GM12878 (cell line): ENCODE data around the gene RAD51B. TPM values are rescaled to one million over a fixed set of nuclear protein-coding genes. Genes with fewer than 3 reads are reported as not detected.

ENCODE experiments used
- ATAC-seq: fragments of 200-7000 bp; cut with Tn5 transposase; 3 replicates; pipeline ENCODE4 v1.9.1; 2020; ENCODE audit warnings: mild to moderate bottlenecking, moderate library complexity
- BruUV-seq: library from RNA; stranded (reverse); fragments of 400-500 nt; replicated peaks from 2 replicates; lab custom pipeline; 2021; lab: Mats Ljungman, UMichigan
- CTCF ChIA-PET: fragments of 300-600 bp; sonication (Branson Sonifier 250); formaldehyde crosslinking; extraction: SDS; loops from one replicate; lab custom pipeline; 2021; ENCODE audit warnings: inconsistent platforms; lab: Yijun Ruan, JAX
- POLR2A ChIA-PET: fragments of 350-600 bp; formaldehyde crosslinking; extraction: SDS; loops from one replicate; lab custom pipeline; 2021; ENCODE audit warnings: inconsistent platforms; lab: Charles Lee
- RAD21 ChIA-PET: fragments of 300-600 bp; sonication (Branson Sonifier 250); formaldehyde crosslinking; loops from one replicate; lab custom pipeline; 2023; ENCODE audit warnings: antibody characterized with exemption; ENCODE audit not compliant: unreplicated experiment; lab: Charles Lee
- SMC1A ChIA-PET: fragments of 300-600 bp; sonication (Branson Sonifier 250); formaldehyde crosslinking; loops from one replicate; lab custom pipeline; 2023; ENCODE audit not compliant: unreplicated experiment, uncharacterized antibody; lab: Charles Lee
- DNase-seq: peaks from one replicate; pipeline ENCODE4 v3.0.0-alpha.2; 2011; ENCODE audit warnings: low read depth, low spot score
- FAIRE-seq: peaks from 3 replicates; lab custom pipeline; 2011; peaks lifted over from hg19 to GRCh38; lab: Jason Lieb, UNC
- H2AFZ ChIP-seq: 2 replicates; pipeline ENCODE4 v1.6.0; 2011; ENCODE audit warnings: low read depth, low read length, control low read depth; ENCODE audit not compliant: control insufficient read depth
- H3K27ac ChIP-seq: 2 replicates; pipeline ENCODE4 v1.5.1; 2011; ENCODE audit warnings: control low read depth; ENCODE audit not compliant: control insufficient read depth, insufficient read depth
- H3K27me3 ChIP-seq, 2 experiments: replicated peaks in 1 of 2; 2 replicates each; pipeline versions ENCODE4 v1.6.0 to v1.6.1; 2011; ENCODE audit warnings: low read length in 1 of 2; ENCODE audit not compliant: control insufficient read depth in 2 of 2, insufficient read depth in 2 of 2
- H3K36me3 ChIP-seq, 2 experiments: 2 replicates each; pipeline ENCODE4 v1.5.1; 2011; ENCODE audit warnings: low read length in 1 of 2; ENCODE audit not compliant: control insufficient read depth in 2 of 2, insufficient read depth in 2 of 2
- H3K4me1 ChIP-seq: 2 replicates; pipeline ENCODE4 v1.6.1; 2011; ENCODE audit warnings: mild to moderate bottlenecking, low read length, moderate library complexity, mixed read lengths; ENCODE audit not compliant: control insufficient read depth, insufficient read depth
- H3K4me2 ChIP-seq: 2 replicates; pipeline ENCODE4 v1.6.0; 2011; ENCODE audit warnings: control low read depth; ENCODE audit not compliant: control insufficient read depth, insufficient read depth
- H3K4me3 ChIP-seq: fragments of 200-600 bp; sonication (generic); 2 replicates; pipeline ENCODE4 v1.5.1; 2016
- H3K79me2 ChIP-seq: 2 replicates; pipeline ENCODE4 v1.6.0; 2011; ENCODE audit warnings: low read length; ENCODE audit not compliant: control insufficient read depth, insufficient read depth
- H3K9ac ChIP-seq: 2 replicates; pipeline ENCODE4 v1.8.0; 2011; ENCODE audit warnings: low read length, control low read depth, mixed read lengths; ENCODE audit not compliant: control insufficient read depth, insufficient read depth
- H3K9me3 ChIP-seq: replicated peaks from 3 replicates; pipeline ENCODE4 v1.5.1; 2011; ENCODE audit warnings: mild to moderate bottlenecking, low read length; ENCODE audit not compliant: control insufficient read depth, insufficient read depth
- H4K20me1 ChIP-seq: 2 replicates; pipeline ENCODE4 v1.6.0; 2011; ENCODE audit not compliant: control insufficient read depth, insufficient read depth
- ASH2L ChIP-seq: fragments of 300-600, 200-600 bp; sonication (generic); IDR thresholded peaks from 2 replicates; pipeline ENCODE4 v1.6.1; 2017; ENCODE audit warnings: low read depth, mild to moderate bottlenecking, borderline replicate concordance
- CBX3 ChIP-seq: fragments of 200-600 bp; sonication (generic); IDR thresholded peaks from 2 replicates; pipeline ENCODE4 v1.6.1; 2016; ENCODE audit warnings: low read depth, borderline replicate concordance
- IRF4 ChIP-seq: IDR thresholded peaks from 2 replicates; pipeline ENCODE4 v1.6.1; 2011; ENCODE audit warnings: low read depth, low read length
- NFXL1 ChIP-seq: fragments of 450-650 bp; IDR thresholded peaks from 2 replicates; pipeline ENCODE4 v1.6.1; 2017; ENCODE audit warnings: antibody characterized with exemption, mild to moderate bottlenecking, borderline replicate concordance
- RFX5 ChIP-seq: IDR thresholded peaks from 2 replicates; pipeline ENCODE4 v1.6.1; 2011; ENCODE audit warnings: low read depth, low read length, improper control_type of control experiment
- YY1 ChIP-seq: IDR thresholded peaks from 2 replicates; pipeline ENCODE4 v1.6.1; 2011; ENCODE audit warnings: low read depth, mild to moderate bottlenecking, low read length
- WGBS: methylation state at CpG from one replicate; pipeline ENCODE4 v1.1.6; 2016; ENCODE audit warnings: low lambda C conversion rate; ENCODE audit not compliant: insufficient replicate concordance, insufficient coverage; ENCODE audit errors: missing lambda C conversion rate; 5-methylcytosine and 5-hydroxymethylcytosine counted together
- in situ Hi-C: fragments of 300-500 bp; cut with MboI; formaldehyde crosslinking; loops from 9 replicates; pipeline ENCODE4 v1.14.3; 2018; ENCODE audit warnings: mixed read lengths
- intact Hi-C: fragments of 100-400 bp; cut with micrococcal nuclease; formaldehyde crosslinking; loops from one replicate; pipeline ENCODE4 v1.14.2; 2022; ENCODE audit not compliant: unreplicated experiment
- polyA plus RNA-seq, 11 experiments: library from polyadenylated mRNA; depleted of rRNA in 4 of 11; unstranded in 6 of 11; stranded (reverse) in 5 of 11; fragments of >200 nt; fragmentation: Nextera tagmentation in 4 of 11; fragmentation: Illumina TruSeq in 1 of 11; extraction: Ambion mirVana in 4 of 11; extraction: Trizol in 1 of 11; gene quantifications; 1 replicate in 1 of 11; 2 replicates in 10 of 11; pipeline versions ENCODE4 v1.2.1 to v1.2.3, GENCODE V29; 2011 to 2016; ENCODE audit warnings: inconsistent platforms in 2 of 11, missing spikeins in 2 of 11, low read depth in 1 of 11
- total RNA-seq, 4 experiments: library from RNA; depleted of rRNA in 3 of 4; stranded (reverse); fragments of >200 nt in 3 of 4; fragmentation: Illumina TruSeq in 1 of 4; extraction: Trizol in 1 of 4; gene quantifications; 2 replicates each; pipeline versions ENCODE4 v1.2.1 to v1.2.3, GENCODE V29; 2013 to 2021
- TF ChIP-seq, protein P1 (sequence below): IDR thresholded peaks from 2 replicates; pipeline ENCODE4 v1.6.1; 2012; ENCODE audit warnings: mild to moderate bottlenecking, low read depth, low read length
- TF ChIP-seq, protein P2 (sequence below): fragments of 450-650 bp; IDR thresholded peaks from 2 replicates; pipeline ENCODE4 v1.6.1; 2017; ENCODE audit warnings: low read depth, mild to moderate bottlenecking, moderate library complexity
- TF ChIP-seq, protein P3 (sequence below): fragments of 450-650 bp; IDR thresholded peaks from 2 replicates; pipeline ENCODE4 v1.6.1; 2018; ENCODE audit warnings: borderline replicate concordance, mild to moderate bottlenecking; ENCODE audit not compliant: partially characterized antibody
- TF ChIP-seq, protein P4 (sequence below): fragments of 450-650 bp; IDR thresholded peaks from 2 replicates; pipeline ENCODE4 v1.6.1; 2017; ENCODE audit warnings: mild to moderate bottlenecking, moderate library complexity

The RAD51B gene
- total and polyA plus RNA-seq, 10 of the 15 experiments (the other 5 are each of a cell fraction or from before 2014, with no cell fraction given), result 9.8 to 26.8 (median 21.3) TPM

DNA sequence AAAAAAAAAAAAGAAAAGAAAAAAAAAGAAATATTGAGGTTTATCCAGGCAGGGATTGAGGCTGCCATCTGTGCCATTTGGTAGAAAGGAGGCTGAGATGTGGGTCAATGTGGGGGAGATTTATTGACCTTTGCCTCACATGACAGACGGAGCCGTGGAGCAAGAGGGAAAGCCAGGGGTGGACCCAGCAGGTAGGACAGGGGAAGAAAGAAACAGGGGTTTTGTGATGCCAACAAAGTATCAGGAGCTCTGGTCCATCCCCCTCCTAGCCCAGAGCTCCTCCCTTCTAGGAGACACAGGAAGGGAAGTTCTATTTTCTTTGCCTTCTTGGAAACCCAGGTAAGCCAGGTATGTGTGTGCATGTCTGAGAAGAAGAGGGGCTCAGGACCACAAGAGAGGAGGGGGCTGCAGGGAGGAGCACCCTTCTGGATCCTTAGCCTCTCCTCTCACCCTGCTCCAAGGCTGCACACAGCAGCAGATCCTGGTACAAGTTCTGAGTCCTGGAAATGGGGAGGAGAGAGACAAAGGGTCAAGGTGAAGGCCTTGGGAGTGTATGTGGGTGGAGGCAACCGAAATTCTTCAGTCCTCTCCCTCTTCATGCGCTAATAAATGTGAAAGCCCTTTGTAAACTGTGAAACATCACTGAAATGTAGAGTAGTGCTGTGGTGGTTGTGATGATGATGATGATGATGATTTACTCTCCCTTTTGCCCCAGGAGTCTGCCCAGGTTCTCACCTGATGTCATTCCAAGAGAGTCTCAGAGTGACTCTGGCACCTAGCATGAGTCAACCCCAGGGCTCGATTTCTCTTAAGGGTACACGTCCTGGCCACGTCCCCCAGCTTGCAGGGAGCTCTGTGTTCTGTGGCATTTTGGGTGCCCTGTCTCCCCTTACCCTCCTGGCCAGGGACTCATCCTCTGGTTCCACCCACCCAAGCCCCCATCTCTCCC is 947.0 kb downstream of the RAD51B start:
- WGBS, result 23% methylated on average over 7 of the region's 7 CpGs
- Histone ChIP-seq H3K9me3 (no peaks in the 10 kb centered on the region), H3K27ac (no peak overlapping the region), H3K4me3 (no peak overlapping the region), H3K79me2 (no peaks in the 10 kb centered on the region), H4K20me1 (no peaks in the 10 kb centered on the region), H3K4me1 (no peaks in the 10 kb centered on the region), H3K4me2 (no peak overlapping the region), H2AFZ (no peak overlapping the region), H3K36me3 (no peaks in the 10 kb centered on the region), H3K27me3 (no peaks in the 10 kb centered on the region), H3K9ac (no peak overlapping the region)
- no TSS peak for BruUV-seq
- in situ Hi-C loops, result no loop called here
- ChIA-PET SMC1A (interaction anchor here (1.4 to 1.6 kb wide), 2 partner anchors 9 to 12 kb away, joined by 3 to 4 read pairs; no protein-coding TSS in a partner anchor), RAD21 (no interaction called here), POLR2A (no interaction called here), CTCF (interaction anchor here (1.3 kb wide), 1 partner anchor 14 kb away, joined by 3 read pairs; no protein-coding TSS in a partner anchor)
- intact Hi-C loops, result no loop called here
- ATAC-seq (no peak; the same call in 2 of the 3 replicates), DNase-seq (no peak), FAIRE-seq (no peak)
- TF ChIP-seq, protein P1, sequence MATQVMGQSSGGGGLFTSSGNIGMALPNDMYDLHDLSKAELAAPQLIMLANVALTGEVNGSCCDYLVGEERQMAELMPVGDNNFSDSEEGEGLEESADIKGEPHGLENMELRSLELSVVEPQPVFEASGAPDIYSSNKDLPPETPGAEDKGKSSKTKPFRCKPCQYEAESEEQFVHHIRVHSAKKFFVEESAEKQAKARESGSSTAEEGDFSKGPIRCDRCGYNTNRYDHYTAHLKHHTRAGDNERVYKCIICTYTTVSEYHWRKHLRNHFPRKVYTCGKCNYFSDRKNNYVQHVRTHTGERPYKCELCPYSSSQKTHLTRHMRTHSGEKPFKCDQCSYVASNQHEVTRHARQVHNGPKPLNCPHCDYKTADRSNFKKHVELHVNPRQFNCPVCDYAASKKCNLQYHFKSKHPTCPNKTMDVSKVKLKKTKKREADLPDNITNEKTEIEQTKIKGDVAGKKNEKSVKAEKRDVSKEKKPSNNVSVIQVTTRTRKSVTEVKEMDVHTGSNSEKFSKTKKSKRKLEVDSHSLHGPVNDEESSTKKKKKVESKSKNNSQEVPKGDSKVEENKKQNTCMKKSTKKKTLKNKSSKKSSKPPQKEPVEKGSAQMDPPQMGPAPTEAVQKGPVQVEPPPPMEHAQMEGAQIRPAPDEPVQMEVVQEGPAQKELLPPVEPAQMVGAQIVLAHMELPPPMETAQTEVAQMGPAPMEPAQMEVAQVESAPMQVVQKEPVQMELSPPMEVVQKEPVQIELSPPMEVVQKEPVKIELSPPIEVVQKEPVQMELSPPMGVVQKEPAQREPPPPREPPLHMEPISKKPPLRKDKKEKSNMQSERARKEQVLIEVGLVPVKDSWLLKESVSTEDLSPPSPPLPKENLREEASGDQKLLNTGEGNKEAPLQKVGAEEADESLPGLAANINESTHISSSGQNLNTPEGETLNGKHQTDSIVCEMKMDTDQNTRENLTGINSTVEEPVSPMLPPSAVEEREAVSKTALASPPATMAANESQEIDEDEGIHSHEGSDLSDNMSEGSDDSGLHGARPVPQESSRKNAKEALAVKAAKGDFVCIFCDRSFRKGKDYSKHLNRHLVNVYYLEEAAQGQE, result no peak
- TF ChIP-seq, protein P2, sequence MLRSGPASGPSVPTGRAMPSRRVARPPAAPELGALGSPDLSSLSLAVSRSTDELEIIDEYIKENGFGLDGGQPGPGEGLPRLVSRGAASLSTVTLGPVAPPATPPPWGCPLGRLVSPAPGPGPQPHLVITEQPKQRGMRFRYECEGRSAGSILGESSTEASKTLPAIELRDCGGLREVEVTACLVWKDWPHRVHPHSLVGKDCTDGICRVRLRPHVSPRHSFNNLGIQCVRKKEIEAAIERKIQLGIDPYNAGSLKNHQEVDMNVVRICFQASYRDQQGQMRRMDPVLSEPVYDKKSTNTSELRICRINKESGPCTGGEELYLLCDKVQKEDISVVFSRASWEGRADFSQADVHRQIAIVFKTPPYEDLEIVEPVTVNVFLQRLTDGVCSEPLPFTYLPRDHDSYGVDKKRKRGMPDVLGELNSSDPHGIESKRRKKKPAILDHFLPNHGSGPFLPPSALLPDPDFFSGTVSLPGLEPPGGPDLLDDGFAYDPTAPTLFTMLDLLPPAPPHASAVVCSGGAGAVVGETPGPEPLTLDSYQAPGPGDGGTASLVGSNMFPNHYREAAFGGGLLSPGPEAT, result no peak
- TF ChIP-seq RFX5, result no peak
- TF ChIP-seq, protein P3, sequence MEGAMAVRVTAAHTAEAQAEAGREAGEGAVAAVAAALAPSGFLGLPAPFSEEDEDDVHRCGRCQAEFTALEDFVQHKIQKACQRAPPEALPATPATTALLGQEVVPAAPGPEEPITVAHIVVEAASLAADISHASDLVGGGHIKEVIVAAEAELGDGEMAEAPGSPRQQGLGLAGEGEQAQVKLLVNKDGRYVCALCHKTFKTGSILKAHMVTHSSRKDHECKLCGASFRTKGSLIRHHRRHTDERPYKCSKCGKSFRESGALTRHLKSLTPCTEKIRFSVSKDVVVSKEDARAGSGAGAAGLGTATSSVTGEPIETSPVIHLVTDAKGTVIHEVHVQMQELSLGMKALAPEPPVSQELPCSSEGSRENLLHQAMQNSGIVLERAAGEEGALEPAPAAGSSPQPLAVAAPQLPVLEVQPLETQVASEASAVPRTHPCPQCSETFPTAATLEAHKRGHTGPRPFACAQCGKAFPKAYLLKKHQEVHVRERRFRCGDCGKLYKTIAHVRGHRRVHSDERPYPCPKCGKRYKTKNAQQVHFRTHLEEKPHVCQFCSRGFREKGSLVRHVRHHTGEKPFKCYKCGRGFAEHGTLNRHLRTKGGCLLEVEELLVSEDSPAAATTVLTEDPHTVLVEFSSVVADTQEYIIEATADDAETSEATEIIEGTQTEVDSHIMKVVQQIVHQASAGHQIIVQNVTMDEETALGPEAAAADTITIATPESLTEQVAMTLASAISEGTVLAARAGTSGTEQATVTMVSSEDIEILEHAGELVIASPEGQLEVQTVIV, result no peak
- no peak for TF ChIP-seq CBX3
- TF ChIP-seq IRF4, result no peak
- TF ChIP-seq YY1, result no peak
- no peak for TF ChIP-seq NFXL1
- TF ChIP-seq, protein P4, sequence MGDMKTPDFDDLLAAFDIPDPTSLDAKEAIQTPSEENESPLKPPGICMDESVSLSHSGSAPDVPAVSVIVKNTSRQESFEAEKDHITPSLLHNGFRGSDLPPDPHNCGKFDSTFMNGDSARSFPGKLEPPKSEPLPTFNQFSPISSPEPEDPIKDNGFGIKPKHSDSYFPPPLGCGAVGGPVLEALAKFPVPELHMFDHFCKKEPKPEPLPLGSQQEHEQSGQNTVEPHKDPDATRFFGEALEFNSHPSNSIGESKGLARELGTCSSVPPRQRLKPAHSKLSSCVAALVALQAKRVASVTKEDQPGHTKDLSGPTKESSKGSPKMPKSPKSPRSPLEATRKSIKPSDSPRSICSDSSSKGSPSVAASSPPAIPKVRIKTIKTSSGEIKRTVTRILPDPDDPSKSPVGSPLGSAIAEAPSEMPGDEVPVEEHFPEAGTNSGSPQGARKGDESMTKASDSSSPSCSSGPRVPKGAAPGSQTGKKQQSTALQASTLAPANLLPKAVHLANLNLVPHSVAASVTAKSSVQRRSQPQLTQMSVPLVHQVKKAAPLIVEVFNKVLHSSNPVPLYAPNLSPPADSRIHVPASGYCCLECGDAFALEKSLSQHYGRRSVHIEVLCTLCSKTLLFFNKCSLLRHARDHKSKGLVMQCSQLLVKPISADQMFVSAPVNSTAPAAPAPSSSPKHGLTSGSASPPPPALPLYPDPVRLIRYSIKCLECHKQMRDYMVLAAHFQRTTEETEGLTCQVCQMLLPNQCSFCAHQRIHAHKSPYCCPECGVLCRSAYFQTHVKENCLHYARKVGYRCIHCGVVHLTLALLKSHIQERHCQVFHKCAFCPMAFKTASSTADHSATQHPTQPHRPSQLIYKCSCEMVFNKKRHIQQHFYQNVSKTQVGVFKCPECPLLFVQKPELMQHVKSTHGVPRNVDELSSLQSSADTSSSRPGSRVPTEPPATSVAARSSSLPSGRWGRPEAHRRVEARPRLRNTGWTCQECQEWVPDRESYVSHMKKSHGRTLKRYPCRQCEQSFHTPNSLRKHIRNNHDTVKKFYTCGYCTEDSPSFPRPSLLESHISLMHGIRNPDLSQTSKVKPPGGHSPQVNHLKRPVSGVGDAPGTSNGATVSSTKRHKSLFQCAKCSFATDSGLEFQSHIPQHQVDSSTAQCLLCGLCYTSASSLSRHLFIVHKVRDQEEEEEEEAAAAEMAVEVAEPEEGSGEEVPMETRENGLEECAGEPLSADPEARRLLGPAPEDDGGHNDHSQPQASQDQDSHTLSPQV, result no peak
- no peak for TF ChIP-seq ASH2L
